8988T (cell line): Measurements from ENCODE around the gene PRPH2.

Experiments used
- DNase-seq: peaks from one replicate; pipeline ENCODE4 v3.0.0; 2011

The PRPH2 gene

GRCh38 chr6:42722497-42722896 is at the start of gene PRPH2:
TSS of gene PRPH2 (minus strand) at chr6:42722597. CDS start at chr6:42722334, 263 bp downstream.
- DNase-seq = no peak

DNA sequence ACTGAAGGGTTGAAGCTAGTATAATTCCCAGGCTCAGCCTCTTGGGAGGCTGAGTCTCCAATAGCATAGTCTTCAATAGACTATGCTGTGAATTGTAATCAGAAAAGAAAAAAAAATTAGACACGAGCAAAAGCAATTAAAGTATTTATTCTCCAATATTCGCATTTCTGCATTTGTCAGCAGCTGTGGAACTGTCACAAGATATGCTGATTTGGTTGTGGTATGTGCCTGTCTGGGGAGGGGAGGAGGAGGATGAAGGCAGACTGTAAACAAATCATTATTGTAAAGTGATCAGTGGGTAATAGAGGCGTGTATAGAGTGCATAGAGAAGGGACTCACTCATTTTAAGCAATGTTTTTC is 49.3 kb upstream of the PRPH2 start:
- no peak for DNase-seq

- DNase-seq = no peak
Measured at GRCh38 chr6:42769836-42770235, 47.4 kb upstream of the PRPH2 start.

DNA sequence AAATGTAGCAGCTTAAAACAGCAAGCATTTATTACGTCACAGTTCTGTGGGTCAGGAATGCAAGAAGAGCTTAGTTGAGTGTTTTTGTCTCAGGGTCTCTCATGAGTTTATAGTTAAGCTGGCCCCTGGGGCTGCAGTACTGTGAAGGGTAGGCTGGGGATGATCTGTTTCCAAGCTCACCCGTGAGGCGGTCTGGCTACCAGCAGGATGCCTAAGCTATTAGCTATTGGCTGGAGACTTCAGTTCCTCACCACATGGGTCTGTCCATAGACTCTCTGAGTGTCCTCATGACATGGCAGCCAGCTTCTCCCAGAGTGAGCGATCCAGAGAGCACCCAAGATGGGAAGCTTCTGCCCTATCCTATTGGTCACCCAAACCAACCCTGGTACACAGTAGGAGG is 46.7 kb upstream of the PRPH2 start:
- DNase-seq = no peak

DNA sequence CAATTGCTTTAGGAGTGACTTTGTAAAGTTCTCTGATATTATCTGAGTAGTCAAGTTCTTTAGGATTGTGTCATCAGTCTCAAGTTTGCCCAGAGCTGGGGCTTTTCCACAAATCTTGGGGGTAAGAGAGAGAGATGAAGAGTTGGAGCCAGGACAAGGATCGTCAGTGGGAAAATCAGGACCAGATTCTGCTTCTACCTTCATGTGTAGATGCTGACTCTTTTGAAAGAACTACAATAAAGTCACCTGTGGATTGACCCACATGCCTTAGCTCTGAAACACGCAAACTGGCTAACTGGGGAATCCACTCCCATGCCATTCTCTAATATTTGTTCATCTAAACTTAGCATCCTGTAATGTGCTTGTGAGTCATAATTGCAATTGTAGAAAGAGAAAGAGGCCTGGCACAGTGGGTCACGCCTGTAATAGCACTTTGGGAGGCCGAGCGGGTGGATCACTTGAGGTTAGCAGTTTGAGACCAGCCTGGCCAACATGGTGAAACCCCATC is 43.8 kb upstream of the PRPH2 start:
- no peak for DNase-seq

GRCh38 chr6:42764911-42765648 is 42.7 kb upstream of the PRPH2 start:
- DNase-seq = no peak

DNA sequence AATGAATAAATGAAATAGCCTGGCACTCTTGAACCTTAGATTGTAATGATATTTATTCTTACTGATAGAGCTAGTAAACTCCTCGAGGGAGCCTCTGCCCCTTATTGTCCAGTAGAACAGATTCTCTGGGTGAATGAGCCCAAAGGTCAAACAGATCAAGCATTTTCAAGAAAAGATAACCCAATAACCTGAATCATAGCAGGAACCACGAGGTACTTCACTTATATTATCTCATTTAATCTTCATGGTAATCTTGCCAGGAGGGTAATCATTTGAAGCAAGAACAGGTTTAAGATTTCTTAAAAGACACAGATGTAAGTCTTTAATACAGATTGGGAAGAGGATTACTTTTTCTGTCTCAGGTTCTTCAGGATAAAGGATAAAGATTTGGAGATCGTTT is 40.6 kb upstream of the PRPH2 start:
- no peak for DNase-seq

GRCh38 chr6:42762426-42762859 is 40.0 kb upstream of the PRPH2 start:
- DNase-seq = no peak

DNA sequence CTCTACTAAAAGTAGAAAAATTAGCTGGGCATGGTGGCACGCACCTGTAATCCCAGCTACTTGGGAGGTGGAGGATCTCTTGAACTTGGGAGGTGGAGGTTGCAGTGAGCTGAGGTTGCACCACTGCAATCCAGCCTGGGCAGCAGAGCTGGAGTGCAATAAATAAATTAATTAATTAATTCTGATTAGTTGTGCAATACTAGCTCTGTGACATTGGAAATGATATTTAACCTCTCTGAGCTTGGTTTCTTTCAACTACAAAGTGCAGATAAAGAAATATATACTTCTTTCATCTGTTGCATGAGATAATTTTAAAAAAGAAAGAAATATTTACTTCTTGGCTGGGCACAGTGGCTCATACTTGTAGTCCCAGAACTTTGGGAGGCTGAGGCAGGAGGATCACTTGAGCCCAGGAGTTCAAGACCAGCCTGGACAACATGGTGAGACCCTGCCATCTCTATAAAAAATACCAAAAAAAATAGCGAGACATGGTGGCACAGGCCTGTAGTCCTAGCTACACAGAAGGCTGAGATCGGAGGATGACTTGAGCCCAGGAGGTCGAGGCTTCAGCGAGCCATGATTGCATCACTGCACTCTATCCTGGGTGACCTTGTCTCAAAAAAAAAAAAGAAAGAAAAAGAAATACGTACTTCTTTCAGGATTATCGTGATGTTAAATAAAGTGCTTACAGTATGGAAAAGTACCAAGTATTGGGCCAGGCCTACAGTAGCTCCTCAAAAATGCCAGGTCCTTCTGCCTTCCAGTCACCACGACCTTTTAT is 39.1 kb upstream of the PRPH2 start:
- no peak for DNase-seq

- DNase-seq = no peak
Measured at GRCh38 chr6:42758756-42759430, 36.5 kb upstream of the PRPH2 start.

GRCh38 chr6:42756722-42757121 is 34.3 kb upstream of the PRPH2 start:
- DNase-seq = no peak

DNA sequence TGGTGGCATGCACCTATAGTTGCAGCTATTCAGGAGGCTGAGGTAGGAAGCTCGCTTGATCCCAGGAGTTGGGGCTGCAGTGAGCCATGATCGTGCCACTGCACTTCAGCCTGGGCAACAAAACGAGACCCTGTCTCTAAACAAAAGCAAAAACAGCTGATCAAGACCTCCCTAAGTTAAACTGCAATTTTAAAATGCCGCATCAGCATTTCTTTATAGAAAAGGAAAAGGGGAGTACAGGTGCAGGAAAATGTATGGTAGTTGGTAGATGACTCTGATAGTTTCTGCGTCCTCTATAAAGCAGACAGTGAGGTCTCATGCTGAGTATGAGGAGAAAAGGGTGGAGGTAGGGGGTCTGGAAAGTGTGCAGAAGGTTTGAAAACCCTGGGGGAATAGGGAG is 32.4 kb upstream of the PRPH2 start:
- no peak for DNase-seq

DNA sequence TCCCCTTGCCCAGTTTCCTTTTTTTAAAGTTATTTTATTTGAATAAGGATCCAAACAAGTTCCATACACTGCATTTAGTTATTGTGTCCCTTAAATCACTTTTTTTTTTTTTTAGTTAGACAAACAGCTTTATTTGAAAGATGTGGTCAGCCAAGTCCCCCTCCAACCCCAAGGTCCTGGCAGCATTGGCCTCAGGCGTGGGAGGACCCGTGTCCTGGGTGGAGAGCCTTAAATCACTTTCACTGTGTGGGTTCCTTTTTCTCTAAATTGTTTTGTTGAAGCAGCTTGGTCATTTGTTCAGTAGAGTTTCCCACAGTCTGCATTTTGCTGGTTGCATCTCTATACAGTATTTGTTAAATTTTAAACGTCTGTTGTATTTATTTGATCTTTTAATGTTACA is 28.7 kb upstream of the PRPH2 start:
- no peak for DNase-seq

GRCh38 chr6:42748203-42748898 is 26.0 kb upstream of the PRPH2 start:
- DNase-seq = no peak

DNA sequence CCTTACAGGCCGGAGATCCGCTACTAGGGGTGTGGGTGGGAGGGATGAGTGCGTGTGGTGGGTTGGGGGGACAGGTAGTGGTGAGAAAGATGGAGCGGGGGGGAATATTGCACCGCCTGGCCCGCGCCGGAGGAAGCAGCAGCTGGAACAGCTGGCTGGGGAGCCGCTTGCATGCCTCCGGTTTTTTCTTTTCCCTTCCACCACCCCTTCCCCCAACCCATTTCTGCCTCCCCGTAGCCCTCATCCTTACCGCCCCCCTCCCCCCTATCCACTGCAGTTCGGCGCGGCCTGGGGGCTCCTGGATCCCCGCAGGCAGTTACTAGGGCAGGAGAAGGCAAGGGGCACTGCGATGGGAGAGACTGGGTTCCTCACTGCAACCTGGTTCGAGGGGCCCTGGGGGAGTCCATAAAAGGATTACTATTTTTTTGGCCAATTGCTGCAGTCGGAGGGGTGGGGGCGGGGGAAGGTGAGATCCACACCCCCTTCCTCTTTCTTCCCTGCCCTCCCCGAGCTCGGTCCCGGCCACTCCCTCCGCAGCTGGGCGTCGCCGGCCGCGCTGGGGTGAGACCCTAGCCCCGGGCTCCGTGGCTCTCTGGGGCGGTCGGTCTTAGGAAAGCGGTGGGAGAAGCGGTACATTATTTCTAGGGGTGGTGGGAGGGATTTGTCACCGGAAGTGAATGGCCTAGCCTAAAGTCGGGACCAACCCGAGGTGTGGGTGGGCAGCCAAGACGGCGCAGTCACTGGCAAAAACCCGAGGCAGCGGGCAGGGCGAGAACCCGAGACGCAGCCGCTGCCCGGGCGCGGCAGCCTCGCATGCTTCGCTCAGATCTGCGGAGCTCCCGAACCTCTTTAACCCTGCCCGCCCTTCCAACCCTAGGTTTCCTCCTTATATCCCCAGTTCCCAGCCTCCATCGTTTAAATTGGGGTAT is 24.3 kb upstream of the PRPH2 start:
- DNase-seq = peak; percentile 88

- peak; percentile 92 for DNase-seq
Measured at GRCh38 chr6:42745640-42746462, 23.5 kb upstream of the PRPH2 start, which contains the start of gene TBCC. TSS of gene TBCC (minus strand) at chr6:42746103. CDS start at chr6:42746073, 30 bp downstream.

- DNase-seq = no peak
Measured at GRCh38 chr6:42745083-42745639, 22.8 kb upstream of the PRPH2 start.

DNA sequence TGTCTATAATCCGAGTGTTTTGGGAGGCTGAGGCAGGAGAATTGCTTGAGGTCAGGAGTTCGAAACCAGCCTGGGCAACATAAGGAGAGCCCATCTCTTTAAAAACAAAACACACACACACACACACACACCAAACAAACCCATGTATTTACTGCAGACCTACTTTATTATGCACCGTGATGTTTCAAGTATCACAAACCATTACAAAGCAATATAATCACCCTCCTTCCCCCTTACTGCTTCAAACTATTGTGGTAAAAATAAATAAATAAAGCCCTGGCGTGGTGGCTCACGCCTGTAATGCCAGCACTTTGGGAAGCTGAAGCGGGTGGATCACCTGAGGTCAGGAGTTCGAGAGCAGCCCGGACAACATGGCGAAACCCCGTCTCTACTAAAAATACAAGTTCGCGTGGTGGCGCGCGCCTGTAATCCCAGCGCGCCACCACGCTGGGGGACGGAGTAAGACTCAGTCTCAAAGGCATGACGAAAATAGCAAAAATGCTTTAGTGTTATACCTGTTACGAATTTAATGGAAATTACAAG is 22.0 kb upstream of the PRPH2 start:
- DNase-seq = no peak

DNA sequence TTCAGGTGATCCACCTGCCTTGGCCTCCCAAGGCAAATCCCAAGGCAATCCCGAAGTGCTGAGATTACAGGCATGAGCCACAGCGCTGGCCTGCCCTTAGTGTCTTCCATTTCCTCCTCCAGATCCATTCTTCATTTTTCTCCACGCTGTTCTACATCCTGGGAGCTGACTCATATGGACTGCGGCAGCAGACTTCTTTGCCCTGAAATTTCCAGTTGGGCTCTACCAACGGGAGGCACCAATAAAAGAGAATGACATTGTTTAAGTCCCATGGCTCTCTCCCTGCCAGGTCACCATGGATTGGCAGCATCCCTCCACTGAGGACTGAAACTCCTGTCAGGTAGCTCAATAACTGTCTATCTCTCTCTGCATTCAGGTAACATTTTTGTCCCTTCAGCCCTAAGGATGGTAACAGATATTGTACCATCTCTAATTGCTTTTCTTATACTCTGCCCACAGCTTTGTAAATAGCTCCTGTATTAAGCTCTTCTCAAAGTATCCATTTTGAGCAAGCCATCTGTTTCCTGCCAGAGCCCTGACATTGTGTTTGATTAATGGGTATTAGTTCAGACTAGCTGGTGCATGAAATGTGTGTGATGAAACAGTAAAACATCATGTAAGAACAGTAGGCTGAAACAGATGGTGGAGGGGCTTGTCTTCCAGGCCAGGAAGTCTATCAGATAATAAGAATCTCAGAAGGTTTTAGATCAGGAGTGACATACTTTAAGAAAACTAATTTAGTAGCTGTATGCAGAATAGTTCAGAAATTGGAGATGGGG is 19.9 kb upstream of the PRPH2 start:
- DNase-seq = no peak
